Spleen (tissue), 11 donors: ENCODE results near the gene PINK1. TPM values are rescaled to one million over a fixed set of nuclear protein-coding genes. Genes with fewer than 3 reads are reported as not detected.

ENCODE experiments used
- DNase-seq: peaks from one replicate; pipeline ENCODE4 v3.0.0-alpha.2; 2020
- H3K27ac ChIP-seq, 8 donors: fragments of 200-600 bp; sonication (generic) in 7 of 8; 1 replicate in 4 of 8; 2 replicates in 4 of 8; pipeline versions ENCODE4 v1.5.0 to v1.8.0; 2016 to 2021; ENCODE audit warnings: inconsistent platforms in 4 of 8, mild to moderate bottlenecking in 4 of 8, moderate library complexity in 1 of 8
- H3K27me3 ChIP-seq, 7 donors: fragments of 200-600 bp; sonication (generic) in 6 of 7; replicated peaks in 1 of 7; 1 replicate in 4 of 7; 2 replicates in 3 of 7; pipeline versions ENCODE4 v1.5.0 to v1.8.0; 2016 to 2021; ENCODE audit warnings: inconsistent platforms in 3 of 7, mild to moderate bottlenecking in 1 of 7
- H3K36me3 ChIP-seq, 6 donors: fragments of 200-600 bp; sonication (generic) in 5 of 6; 1 replicate in 4 of 6; 2 replicates in 2 of 6; pipeline versions ENCODE4 v1.5.0 to v1.8.0; 2016 to 2021; ENCODE audit warnings: inconsistent platforms in 2 of 6
- H3K4me1 ChIP-seq, 6 donors: fragments of 200-600 bp; sonication (generic) in 5 of 6; 1 replicate in 3 of 6; 2 replicates in 3 of 6; pipeline versions ENCODE4 v1.5.0 to v1.8.0; 2016 to 2021; ENCODE audit warnings: inconsistent platforms in 3 of 6
- H3K4me3 ChIP-seq, 8 donors: fragments of 200-600 bp; sonication (generic) in 7 of 8; 1 replicate in 4 of 8; 2 replicates in 4 of 8; pipeline versions ENCODE4 v1.5.0 to v1.8.0; 2016 to 2021; ENCODE audit warnings: inconsistent platforms in 4 of 8, mild to moderate bottlenecking in 4 of 8, moderate library complexity in 2 of 8
- H3K9me3 ChIP-seq, 8 donors: fragments of 200-600 bp; sonication (generic) in 7 of 8; 1 replicate in 4 of 8; 2 replicates in 4 of 8; pipeline versions ENCODE4 v1.5.0 to v1.8.0; 2016 to 2021; ENCODE audit warnings: inconsistent platforms in 4 of 8
- CTCF ChIP-seq, 11 experiments: fragments of 200-600 bp in 7 of 11; fragments of 450-650 bp in 4 of 11; sonication (generic) in 4 of 11; IDR thresholded peaks in 8 of 11; conservative IDR thresholded peaks in 3 of 11; 1 replicate in 7 of 11; 2 replicates in 4 of 11; pipeline versions ENCODE4 v1.4.0 to v1.8.0; 2016 to 2021; ENCODE audit warnings: antibody characterized with exemption in 11 of 11, inconsistent platforms in 4 of 11, mild to moderate bottlenecking in 1 of 11
- POLR2A ChIP-seq, 3 donors: fragments of 450-650 bp; IDR thresholded peaks; one replicate each; pipeline ENCODE4 v1.5.1; 2017; ENCODE audit warnings: antibody characterized with exemption in 3 of 3, mild to moderate bottlenecking in 1 of 3
- POLR2AphosphoS5 ChIP-seq, 3 donors: sonication (generic); formaldehyde crosslinking; IDR thresholded peaks; one replicate each; pipeline ENCODE4 v1.5.1; 2017; ENCODE audit warnings: antibody characterized with exemption in 3 of 3
- WGBS, 5 donors: extraction: QIAGEN DNeasy Blood & Tissue Kit in 3 of 5; methylation state at CpG; one replicate each; pipeline versions ENCODE4 v1.1.5 to v1.1.7; 2013 to 2018; 5-methylcytosine and 5-hydroxymethylcytosine counted together
- intact Hi-C: fragments of 100-400 bp; cut with DNase I; formaldehyde crosslinking; loops from one replicate; pipeline ENCODE4 v1.15.0; 2023; ENCODE audit warnings: low total_unique reads
- polyA plus RNA-seq, 3 donors: library from polyadenylated mRNA; stranded (reverse); fragments of 200-250 nt; gene quantifications; one replicate each; pipeline ENCODE4 v1.2.1, GENCODE V29; 2013
- total RNA-seq, 7 donors: library from RNA; depleted of rRNA in 3 of 7; stranded (reverse); fragments of >200 nt in 3 of 7; fragmentation: NEBNext Ultra II Directional in 4 of 7; extraction: Animal tissue kit (Norgen Biotek cat#: 25700) in 4 of 7; gene quantifications; one replicate each; pipeline versions ENCODE4 v1.1.0 to v1.2.1, GENCODE V29; 2016 to 2021
- donor health status: healthy with polysubstance abuse.
- donor health status: DM: no; HTN: no; CAD: no; lungs with moderate emphysema.
- donor health status: DM: no; HTN: no; CAD: no.
- donor health status: Bipolar disorder and iron deficiency.
- donor health status: healthy.
- donor health status: DM: no; HTN: no; CAD: no.
- donor health status: DM: yes; HTN: yes; CAD: no.

The PINK1 gene
- total and polyA plus RNA-seq, 10 donors = 20.3 to 73.4 (median 47.9) TPM

- Histone ChIP-seq H3K27me3 (no peaks in the 10 kb centered on the region), H3K27ac (peak overlapping the region in 5 of 8 donors; percentile 45 to 89 (median 58)), H3K9me3 (no peaks in the 10 kb centered on the region), H3K36me3 (peaks cover 2 to 66% (median 50%) of the 10 kb centered on the region in 6 donors), H3K4me3 (no peak overlapping the region), H3K4me1 (peaks cover 24 to 94% (median 53%) of the 10 kb centered on the region in 6 donors)
- 70 to 79% (median 72%) methylated on average over 16 of the region's 16 CpGs for WGBS, 5 donors
- intact Hi-C loops = no loop called here
- TF ChIP-seq POLR2AphosphoS5 (IDR thresholded peaks at IDR 0.05) (peak in 1 of 3 donors; percentile 7), POLR2A (IDR thresholded peaks at IDR 0.05) (no peak)
- DNase-seq = no peak
Observed at GRCh38 chr1:20658166-20658915, 25.1 kb downstream of the PINK1 start.

GRCh38 chr1:20660363-20660762 is 27.1 kb downstream of the PINK1 start:
- DNase-seq = no peak
- Histone ChIP-seq H3K27me3 (no peaks in the 10 kb centered on the region), H3K4me1 (peaks cover 24 to 93% (median 55%) of the 10 kb centered on the region in 6 donors), H3K36me3 (peaks cover 0 to 46% (median 30%) of the 10 kb centered on the region in 6 donors), H3K4me3 (peak overlapping the region; percentile 81 to 99 (median 93)), H3K9me3 (no peaks in the 10 kb centered on the region), H3K27ac (peak overlapping the region; percentile 79 to 92 (median 88))
- intact Hi-C loops = no loop called here
- WGBS, 5 donors = 20 to 28% (median 25%) methylated on average over 3 of the region's 3 CpGs
- TF ChIP-seq CTCF (IDR thresholded peaks at IDR 0.05 in 8 of 11, conservative IDR thresholded peaks at IDR 0.05 in 3 of 11) (no peak), POLR2A (IDR thresholded peaks at IDR 0.05) (no peak), POLR2AphosphoS5 (IDR thresholded peaks at IDR 0.05) (no peak)

GRCh38 chr1:20660847-20661206 is 27.6 kb downstream of the PINK1 start:
- Histone ChIP-seq H3K4me3 (peak overlapping the region; percentile 81 to 99 (median 93)), H3K27ac (peak overlapping the region; percentile 79 to 92 (median 88)), H3K27me3 (no peaks in the 10 kb centered on the region), H3K4me1 (peaks cover 26 to 93% (median 60%) of the 10 kb centered on the region in 6 donors), H3K9me3 (no peaks in the 10 kb centered on the region), H3K36me3 (peaks cover 0 to 45% (median 26%) of the 10 kb centered on the region in 6 donors)
- 0 to 2% (median 1%) methylated on average over 16 to 20 of the region's 20 CpGs for WGBS, 5 donors
- TF ChIP-seq POLR2A (IDR thresholded peaks at IDR 0.05) (no peak), CTCF (IDR thresholded peaks at IDR 0.05 in 8 of 11, conservative IDR thresholded peaks at IDR 0.05 in 3 of 11) (no peak)
- intact Hi-C loops = no loop called here
- DNase-seq = no peak

GRCh38 chr1:20661207-20662109 is 28.2 kb downstream of the PINK1 start, which contains the start of gene DDOST:
TSS of gene DDOST (minus strand) at chr1:20661369. CDS start at chr1:20661350, 19 bp downstream.
- Histone ChIP-seq H3K9me3 (no peaks in the 10 kb centered on the region), H3K4me3 (peak within 1 kb of the TSS; percentile 81 to 99 (median 93)), H3K27me3 (no peaks in the 10 kb centered on the region), H3K27ac (peak within 1 kb of the TSS; percentile 79 to 92 (median 88)), H3K36me3 (peaks cover 0 to 41% (median 20%) of the 10 kb centered on the region in 6 donors), H3K4me1 (peaks cover 26 to 93% (median 60%) of the 10 kb centered on the region in 6 donors)
- TF ChIP-seq POLR2AphosphoS5 (IDR thresholded peaks at IDR 0.05) (peak; percentile 91 to 94 (median 93)), POLR2A (IDR thresholded peaks at IDR 0.05) (peak in 1 of 3 donors; percentile 51), CTCF (IDR thresholded peaks at IDR 0.05 in 8 of 11, conservative IDR thresholded peaks at IDR 0.05 in 3 of 11) (peak; percentile 25 to 74 (median 55))
- WGBS, 5 donors = 1 to 5% (median 2%) methylated on average over 20 to 58 of the region's 58 CpGs
- intact Hi-C loops = no loop called here
- peak; percentile 99 for DNase-seq
